ENCODE measurements around the gene HSD11B1.
"Not testable (repeated sequence)": the region's sequence is repeated elsewhere in the genome, so short reads cannot be mapped to it uniquely, and the experiment has no call there.

Gene HSD11B1

DNA sequence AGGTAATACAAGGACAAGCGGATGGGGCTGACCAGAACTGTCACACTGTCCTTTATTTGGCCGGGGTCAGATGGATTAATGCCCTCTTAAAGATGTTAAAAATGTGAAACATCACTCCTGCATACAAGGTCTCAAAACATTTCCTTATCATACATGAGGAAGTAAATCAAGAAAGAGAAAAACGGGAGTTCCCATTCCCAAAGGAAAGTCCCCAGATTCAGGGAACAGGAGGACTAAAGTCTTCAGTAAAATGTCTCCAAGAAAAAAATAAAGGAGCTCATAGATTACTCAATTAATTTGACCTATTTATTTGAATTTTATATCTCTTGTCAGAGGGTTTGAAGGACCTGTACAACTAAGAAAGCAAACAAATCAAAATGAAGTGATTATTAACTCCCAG is 13.4 kb upstream of the HSD11B1 start:
- no peak for DNase-seq (ENCODE audit: low read depth in 2 of 2)

DNA sequence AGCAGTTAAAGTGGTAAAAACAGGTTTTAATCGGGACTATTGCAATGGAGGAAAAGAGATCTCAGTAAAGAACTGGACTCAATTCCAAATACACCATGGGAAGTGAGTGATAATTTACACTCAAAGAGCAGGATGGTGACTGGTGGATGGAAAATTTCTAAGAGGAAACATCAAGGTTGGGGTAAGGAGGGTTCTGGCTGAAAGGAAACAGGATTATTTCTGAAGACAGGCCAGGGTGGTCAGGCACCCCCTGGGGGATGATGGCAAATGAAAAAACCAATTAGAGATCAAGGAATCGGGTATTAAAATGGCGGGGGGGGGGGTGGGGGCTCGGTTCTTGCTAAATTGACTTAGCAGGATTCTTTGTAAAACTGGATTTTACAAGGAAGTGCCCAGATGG is 12.3 kb upstream of the HSD11B1 start:
- DNase-seq (ENCODE audit: low read depth in 2 of 2): no peak

DNA sequence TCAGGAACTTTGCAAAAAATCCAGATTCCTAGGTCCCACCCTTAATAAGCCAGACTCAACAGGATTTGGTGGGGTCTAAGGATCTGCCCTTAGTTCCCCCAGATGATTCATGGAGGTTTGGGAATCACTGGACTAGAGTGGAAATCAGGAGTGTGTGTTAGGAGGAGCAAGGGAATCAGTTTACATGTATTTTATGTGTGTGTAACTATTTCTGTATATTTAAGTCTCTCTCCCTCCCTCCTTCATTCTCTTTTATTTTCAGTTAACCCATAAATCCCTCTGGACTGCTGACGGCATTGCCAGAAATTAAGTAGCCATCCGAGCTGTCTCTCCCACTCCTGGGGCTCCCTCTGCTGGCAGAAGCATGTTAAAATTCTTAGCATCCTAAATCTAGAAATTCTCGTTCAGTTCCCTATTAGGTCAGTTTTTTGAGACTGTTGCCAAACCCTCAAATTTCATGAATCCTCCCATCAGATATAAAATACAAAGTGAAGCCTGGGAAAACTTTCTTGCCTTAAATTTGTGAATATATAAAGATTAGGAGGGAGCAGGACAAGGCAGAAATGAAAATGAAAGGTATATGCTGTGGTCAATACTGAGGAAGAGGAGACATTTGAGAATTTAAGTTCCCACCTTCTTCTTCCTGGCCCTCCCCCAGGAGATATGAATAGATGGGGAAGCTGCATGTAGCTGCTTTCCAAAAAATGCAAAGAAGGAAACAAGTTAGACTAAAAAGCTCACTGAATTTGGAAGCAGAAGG is 11.7 kb upstream of the HSD11B1 start:
- DNase-seq (ENCODE audit: low read depth in 2 of 2): peak; percentile 42 to 76

- DNase-seq (ENCODE audit: low read depth in 2 of 2): no peak
These were observed 8.0 kb upstream of the HSD11B1 start for GRCh38 chr1:209696673-209697072.

- no peak for DNase-seq (ENCODE audit: low read depth in 2 of 2)
These were observed 7.5 kb upstream of the HSD11B1 start for GRCh38 chr1:209697126-209697525.

GRCh38 chr1:209700686-209701085 is 4.0 kb upstream of the HSD11B1 start:
- not testable (repeated sequence) for DNase-seq (ENCODE audit: low read depth in 2 of 2)

DNA sequence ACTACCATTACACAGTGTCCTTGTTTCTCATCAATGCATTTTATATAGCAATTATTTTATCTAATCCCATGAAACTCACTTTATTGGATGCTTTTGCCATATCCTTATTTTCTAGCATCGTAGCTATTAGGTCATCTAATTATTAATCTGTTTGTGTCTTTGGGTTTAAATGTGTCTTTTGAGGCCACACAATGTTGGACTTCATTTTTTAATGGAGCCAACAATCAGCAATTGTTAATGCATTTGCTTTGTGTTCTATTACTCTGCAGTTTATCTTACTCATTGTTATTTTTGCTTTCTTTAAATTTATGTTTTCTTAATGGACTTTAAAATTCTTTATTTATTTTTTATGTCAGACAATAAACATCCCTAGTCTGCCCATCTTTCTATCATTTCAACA is 1.8 kb upstream of the HSD11B1 start:
- no peak for DNase-seq (ENCODE audit: low read depth in 2 of 2)

- no peak for DNase-seq (ENCODE audit: low read depth in 2 of 2)
These were observed 677 bp upstream of the HSD11B1 start for GRCh38 chr1:209703834-209704504.

GRCh38 chr1:209705033-209705598 is 470 bp downstream of the HSD11B1 start:
- no peak for DNase-seq (ENCODE audit: low read depth in 2 of 2)

- no peak for DNase-seq (ENCODE audit: low read depth in 2 of 2)
These were observed 2.0 kb downstream of the HSD11B1 start for GRCh38 chr1:209706622-209707021.

GRCh38 chr1:209707308-209707707 is 2.7 kb downstream of the HSD11B1 start:
- no peak for DNase-seq (ENCODE audit: low read depth in 2 of 2)

- no peak for DNase-seq (ENCODE audit: low read depth in 2 of 2)
These were observed 3.7 kb downstream of the HSD11B1 start for GRCh38 chr1:209708297-209708696.

DNA sequence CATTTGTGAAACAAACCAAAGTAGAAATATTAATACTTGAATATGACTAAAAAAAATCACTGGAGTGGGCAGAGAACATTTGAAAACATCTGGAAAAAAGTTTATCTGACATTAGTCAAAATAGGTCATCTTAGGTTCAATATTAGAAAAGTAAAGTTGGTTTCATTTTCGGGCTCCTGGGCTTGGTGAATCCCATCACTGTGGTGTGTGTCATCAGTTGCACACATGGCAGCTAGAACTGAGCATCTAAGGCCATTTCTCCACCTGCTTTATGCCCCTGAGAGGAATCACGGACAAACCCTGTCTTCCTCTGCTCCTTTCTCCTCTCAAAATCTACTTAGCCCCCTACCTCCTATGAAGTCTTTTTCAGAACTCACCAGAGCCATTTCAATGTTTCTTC is 5.4 kb downstream of the HSD11B1 start:
- DNase-seq (ENCODE audit: low read depth in 2 of 2): no peak

- no peak for DNase-seq (ENCODE audit: low read depth in 2 of 2)
These were observed 6.2 kb downstream of the HSD11B1 start for GRCh38 chr1:209710847-209711246.

DNA sequence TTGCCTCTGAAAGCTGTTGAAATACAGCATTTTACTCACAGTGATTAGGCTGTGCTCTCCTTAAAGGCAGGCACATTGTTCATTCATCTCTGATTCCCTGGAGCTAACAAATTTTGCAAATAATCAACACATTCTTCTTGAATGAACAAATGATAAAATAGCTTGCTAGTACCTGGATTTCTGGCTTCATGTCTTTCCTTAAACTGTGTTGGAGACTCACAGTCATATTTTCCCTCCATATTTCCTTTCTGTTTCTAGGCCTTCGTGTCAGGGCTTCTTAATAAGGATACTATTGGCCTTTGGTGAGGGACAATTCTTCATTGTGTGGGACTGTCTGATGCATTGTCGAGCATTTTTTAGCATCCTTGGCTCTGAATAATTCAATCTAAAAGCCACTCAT is 9.7 kb downstream of the HSD11B1 start:
- no peak for DNase-seq (ENCODE audit: low read depth in 2 of 2)

DNA sequence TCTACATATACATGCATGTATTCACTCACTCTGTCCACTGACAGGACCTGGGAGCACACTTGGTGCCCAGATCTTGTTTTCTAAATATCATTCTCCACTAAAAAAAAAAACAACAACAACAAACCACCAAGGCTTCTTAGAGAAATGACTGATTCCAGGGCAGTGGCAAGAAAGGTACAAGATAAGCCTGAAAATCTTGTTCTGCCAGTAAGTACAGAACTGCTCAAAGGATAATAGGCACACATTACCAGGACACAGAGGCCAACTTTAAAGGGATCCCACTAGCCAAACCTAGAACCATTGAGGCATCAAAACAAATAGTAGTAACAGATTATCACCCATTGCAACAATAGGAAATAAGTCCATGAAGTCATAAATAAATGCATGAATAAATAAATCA is 10.7 kb downstream of the HSD11B1 start:
- DNase-seq (ENCODE audit: low read depth in 2 of 2): no peak

DNA sequence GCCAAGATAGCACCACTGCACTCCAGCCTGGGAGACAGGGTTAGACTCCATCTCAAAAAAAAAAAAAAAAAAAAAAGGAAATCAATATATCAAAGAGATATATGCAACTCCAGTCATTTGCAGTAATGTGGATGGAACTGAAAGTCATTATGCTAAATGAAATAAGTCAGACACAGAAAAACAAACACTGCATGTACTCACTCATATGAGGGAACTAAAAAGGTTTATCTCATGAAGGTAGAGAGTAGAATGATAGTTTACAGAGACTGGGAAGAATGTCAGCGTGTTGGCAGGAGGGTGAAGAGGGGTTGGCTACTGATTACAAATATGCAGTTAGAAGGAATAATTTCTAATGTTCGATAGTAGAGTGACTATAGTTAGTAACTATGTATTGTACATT is 13.2 kb downstream of the HSD11B1 start:
- no peak for DNase-seq (ENCODE audit: low read depth in 2 of 2)

DNA sequence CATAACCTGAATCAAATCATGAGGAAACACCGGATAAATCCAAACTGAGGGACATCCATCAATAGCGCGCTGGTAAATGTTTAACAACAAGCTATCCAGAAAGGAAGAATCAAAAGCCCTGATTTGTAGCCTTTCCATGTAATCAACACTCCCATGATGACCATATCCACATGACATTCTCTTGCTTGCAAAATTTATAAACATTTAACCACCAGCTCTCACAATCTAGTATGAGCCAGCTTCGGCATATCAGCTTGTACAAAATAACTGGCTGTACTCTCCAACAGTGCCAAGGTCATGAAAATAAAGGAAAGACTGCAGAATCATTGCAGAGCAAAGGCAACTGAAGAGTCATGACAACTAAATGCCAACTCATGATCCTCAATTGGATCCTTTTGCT is 15.7 kb downstream of the HSD11B1 start:
- no peak for DNase-seq (ENCODE audit: low read depth in 2 of 2)

DNA sequence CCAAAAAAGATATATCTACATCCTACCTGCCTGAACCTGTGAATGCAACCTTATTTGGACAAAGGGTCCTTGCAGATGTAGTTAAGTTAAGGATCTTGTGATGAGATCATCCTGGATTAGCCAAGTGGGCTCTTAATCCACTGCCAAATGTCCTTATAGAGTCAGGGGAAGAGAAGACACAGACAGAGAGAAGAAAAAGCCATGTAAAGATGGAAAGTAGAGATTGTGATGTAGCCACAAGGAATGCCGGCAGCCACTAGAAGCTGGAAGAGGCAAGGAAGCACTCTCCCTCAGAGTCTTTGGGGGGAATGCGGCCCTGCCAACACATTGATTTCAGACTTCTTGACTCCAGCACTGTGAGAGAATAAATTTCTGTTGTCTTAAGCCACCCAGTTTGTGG is 16.2 kb downstream of the HSD11B1 start:
- DNase-seq (ENCODE audit: low read depth in 2 of 2): no peak

- DNase-seq (ENCODE audit: low read depth in 2 of 2): no peak
These were observed 16.7 kb downstream of the HSD11B1 start for GRCh38 chr1:209721323-209721722.

DNA sequence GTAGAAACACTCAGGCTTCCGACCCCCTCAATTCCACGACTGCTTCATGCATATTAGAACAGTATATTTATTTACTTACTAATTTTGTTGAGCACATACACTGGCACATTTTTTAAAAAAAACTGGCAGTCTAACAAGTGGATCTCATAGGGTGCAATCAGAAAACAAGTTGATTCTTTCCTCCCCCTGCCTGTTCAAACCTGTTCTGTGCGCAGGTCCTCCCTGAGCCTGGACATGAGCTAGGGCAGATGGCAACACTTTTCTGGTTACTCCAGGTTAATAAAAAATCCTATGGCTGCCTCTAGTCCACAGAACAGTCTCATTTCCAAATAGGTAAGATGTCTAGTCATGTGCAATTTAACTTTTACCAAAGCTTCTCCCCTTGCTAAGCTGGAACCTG is 18.6 kb downstream of the HSD11B1 start:
- DNase-seq (ENCODE audit: low read depth in 2 of 2): no peak

- peak in 1 of 2 experiments; percentile 26 for DNase-seq (ENCODE audit: low read depth in 2 of 2)
These were observed 19.4 kb downstream of the HSD11B1 start for GRCh38 chr1:209723756-209724693.
